Lower leg skin (tissue), 4 donors: ENCODE measurements around the gene SLC41A2. TPM values are rescaled to one million over a fixed set of nuclear protein-coding genes. Genes with fewer than 3 reads are reported as not detected.

Experiments
- DNase-seq, 2 donors: peaks; one replicate each; pipeline ENCODE4 v3.0.0-alpha.2; 2019; ENCODE audit warnings: low spot score in 2 of 2
- H3K4me3 ChIP-seq: fragments of 200-600 bp; sonication (generic); 2 replicates; pipeline ENCODE4 v1.5.1; 2017; ENCODE audit warnings: mild to moderate bottlenecking, low read depth; ENCODE audit not compliant: poor library complexity, severe bottlenecking
- CTCF ChIP-seq, 3 donors: fragments of 450-650 bp; IDR thresholded peaks; one replicate each; pipeline ENCODE4 v1.5.1; 2016; ENCODE audit warnings: antibody characterized with exemption in 3 of 3, mild to moderate bottlenecking in 3 of 3, moderate library complexity in 2 of 3
- POLR2A ChIP-seq, 2 donors: fragments of 450-650 bp; IDR thresholded peaks; one replicate each; pipeline ENCODE4 v1.6.1; 2016 to 2017; ENCODE audit warnings: antibody characterized with exemption in 2 of 2, mild to moderate bottlenecking in 1 of 2, moderate library complexity in 1 of 2
- WGBS, 2 donors: methylation state at CpG; one replicate each; pipeline ENCODE4 v1.1.5; 2018; 5-methylcytosine and 5-hydroxymethylcytosine counted together
- intact Hi-C: fragments of 100-400 bp; cut with DNase I; formaldehyde crosslinking; loops from one replicate; pipeline ENCODE4 v1.15.0; 2023; ENCODE audit warnings: low total_unique reads
- total RNA-seq, 4 donors: library from RNA; depleted of rRNA; stranded (reverse); fragments of >200 nt; gene quantifications; one replicate each; pipeline ENCODE4 v1.1.0, GENCODE V29; 2016

SLC41A2 gene
- total RNA-seq, 4 donors from 2014 or later: 1.8 to 6.7 (median 4.5) TPM

- WGBS, 2 donors: 91 to 93% methylated on average over 3 of the region's 3 CpGs
- H3K4me3 ChIP-seq: no peak overlapping the region
- TF ChIP-seq POLR2A (IDR thresholded peaks at IDR 0.05): no peak
- TF ChIP-seq CTCF (IDR thresholded peaks at IDR 0.05): no peak
- DNase-seq: no peak
- intact Hi-C loops: no loop called here
These were observed 16.6 kb downstream of the SLC41A2 start for GRCh38 chr12:104941454-104941853.

GRCh38 chr12:104939089-104939488, 19.0 kb downstream of the SLC41A2 start:
- intact Hi-C loops: no loop called here
- 90 to 91% methylated on average over 2 of the region's 2 CpGs for WGBS, 2 donors
- TF ChIP-seq POLR2A (IDR thresholded peaks at IDR 0.05) (no peak), CTCF (IDR thresholded peaks at IDR 0.05) (no peak)
- DNase-seq: no peak
- H3K4me3 ChIP-seq: no peak overlapping the region

GRCh38 chr12:104938371-104938770, 19.7 kb downstream of the SLC41A2 start:
- no peak for TF ChIP-seq CTCF (IDR thresholded peaks at IDR 0.05)
- no peak for TF ChIP-seq POLR2A (IDR thresholded peaks at IDR 0.05)
- 54 to 65% methylated on average over 3 of the region's 3 CpGs for WGBS, 2 donors
- no peak for DNase-seq
- intact Hi-C loops: no loop called here
- H3K4me3 ChIP-seq: no peak overlapping the region

GRCh38 chr12:104935886-104936285, 22.2 kb downstream of the SLC41A2 start:
- TF ChIP-seq POLR2A (IDR thresholded peaks at IDR 0.05) (no peak), CTCF (IDR thresholded peaks at IDR 0.05) (no peak)
- 95 to 96% methylated on average over 2 of the region's 2 CpGs for WGBS, 2 donors
- H3K4me3 ChIP-seq: no peak overlapping the region
- intact Hi-C loops: no loop called here
- no peak for DNase-seq

GRCh38 chr12:104933778-104934177, 24.3 kb downstream of the SLC41A2 start:
- intact Hi-C loops: no loop called here
- DNase-seq: no peak
- no peak overlapping the region for H3K4me3 ChIP-seq
- 79% methylated on average over 3 of the region's 3 CpGs for WGBS, 2 donors
- TF ChIP-seq CTCF (IDR thresholded peaks at IDR 0.05) (no peak), POLR2A (IDR thresholded peaks at IDR 0.05) (no peak)

GRCh38 chr12:104933128-104933527, 25.0 kb downstream of the SLC41A2 start:
- 81 to 89% methylated on average over 1 of the region's 1 CpG for WGBS, 2 donors

More at GRCh38 chr12:104933128-104933527, 25.0 kb downstream of the SLC41A2 start:
- no peak for DNase-seq
- TF ChIP-seq POLR2A (IDR thresholded peaks at IDR 0.05): no peak
- TF ChIP-seq CTCF (IDR thresholded peaks at IDR 0.05): no peak
- intact Hi-C loops: no loop called here
- no peak overlapping the region for H3K4me3 ChIP-seq
